Activated CD4-positive, CD25-positive, alpha-beta regulatory T cell (primary cell): Measurements from ENCODE around the gene SFI1.

Source experiments
- DNase-seq, 4 experiments: peaks; one replicate each; lab custom pipeline; 2025; lab: John Stamatoyannopoulos, UW

SFI1 gene

GRCh38 chr22:31616315-31616980 is 120.1 kb downstream of the SFI1 start:
- DNase-seq: peak in 1 of 4 experiments; percentile 10

GRCh38 chr22:31618057-31618456 is 121.7 kb downstream of the SFI1 start:
- DNase-seq: no peak

GRCh38 chr22:31618471-31619176 is 122.3 kb downstream of the SFI1 start:
- DNase-seq: no peak

- DNase-seq: no peak
Measured at GRCh38 chr22:31619611-31620300, 123.4 kb downstream of the SFI1 start.

GRCh38 chr22:31620756-31621480 is 124.6 kb downstream of the SFI1 start:
- DNase-seq: no peak

GRCh38 chr22:31621507-31622124 is 125.3 kb downstream of the SFI1 start:
- no peak for DNase-seq

GRCh38 chr22:31622980-31623379 is 126.6 kb downstream of the SFI1 start:
- no peak for DNase-seq

- no peak for DNase-seq
Measured at GRCh38 chr22:31623592-31624304, 127.4 kb downstream of the SFI1 start.

GRCh38 chr22:31625257-31625640 is 128.9 kb downstream of the SFI1 start:
- DNase-seq: no peak

- DNase-seq: no peak
Measured at GRCh38 chr22:31625661-31626426, 129.5 kb downstream of the SFI1 start.

- DNase-seq: no peak
Measured at GRCh38 chr22:31626427-31627150, 130.3 kb downstream of the SFI1 start.

- no peak for DNase-seq
Measured at GRCh38 chr22:31627223-31627731, 130.9 kb downstream of the SFI1 start.

GRCh38 chr22:31628362-31628761 is 132.0 kb downstream of the SFI1 start:
- no peak for DNase-seq

GRCh38 chr22:31628969-31629708 is 132.8 kb downstream of the SFI1 start:
- no peak for DNase-seq

GRCh38 chr22:31629741-31630184 is 133.4 kb downstream of the SFI1 start:
- no peak for DNase-seq

- DNase-seq: peak; percentile 66 to 87 (median 76)
Measured at GRCh38 chr22:31630331-31631329, 134.3 kb downstream of the SFI1 start.

- DNase-seq: no peak
Measured at GRCh38 chr22:31631436-31631835, 135.1 kb downstream of the SFI1 start.
